ENCODE measurements around the gene CHL1.

CHL1 gene

GRCh38 chr3:166071-166470 lies 30.5 kb upstream of the CHL1 start:
- no peaks in the 10 kb centered on the region for H4K20me1 ChIP-seq (ENCODE audit: insufficient read depth, low read length)
- ATAC-seq (ENCODE audit: insufficient read depth, low read depth) (no peak), DNase-seq (no peak)
- no peak overlapping the region for H3K9ac ChIP-seq (ENCODE audit: low read depth, low read length)
- TF ChIP-seq EZH2 (IDR thresholded peaks at IDR 0.05; ENCODE audit: borderline replicate concordance, low read depth, low read length, severe bottlenecking): no peak
- TF ChIP-seq, protein P1, sequence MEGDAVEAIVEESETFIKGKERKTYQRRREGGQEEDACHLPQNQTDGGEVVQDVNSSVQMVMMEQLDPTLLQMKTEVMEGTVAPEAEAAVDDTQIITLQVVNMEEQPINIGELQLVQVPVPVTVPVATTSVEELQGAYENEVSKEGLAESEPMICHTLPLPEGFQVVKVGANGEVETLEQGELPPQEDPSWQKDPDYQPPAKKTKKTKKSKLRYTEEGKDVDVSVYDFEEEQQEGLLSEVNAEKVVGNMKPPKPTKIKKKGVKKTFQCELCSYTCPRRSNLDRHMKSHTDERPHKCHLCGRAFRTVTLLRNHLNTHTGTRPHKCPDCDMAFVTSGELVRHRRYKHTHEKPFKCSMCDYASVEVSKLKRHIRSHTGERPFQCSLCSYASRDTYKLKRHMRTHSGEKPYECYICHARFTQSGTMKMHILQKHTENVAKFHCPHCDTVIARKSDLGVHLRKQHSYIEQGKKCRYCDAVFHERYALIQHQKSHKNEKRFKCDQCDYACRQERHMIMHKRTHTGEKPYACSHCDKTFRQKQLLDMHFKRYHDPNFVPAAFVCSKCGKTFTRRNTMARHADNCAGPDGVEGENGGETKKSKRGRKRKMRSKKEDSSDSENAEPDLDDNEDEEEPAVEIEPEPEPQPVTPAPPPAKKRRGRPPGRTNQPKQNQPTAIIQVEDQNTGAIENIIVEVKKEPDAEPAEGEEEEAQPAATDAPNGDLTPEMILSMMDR (IDR thresholded peaks at IDR 0.05; ENCODE audit: borderline replicate concordance, extremely low read depth, low read length, poor library complexity, severe bottlenecking): no peak
- no peaks in the 10 kb centered on the region for H3K4me1 ChIP-seq (ENCODE audit: insufficient read depth, low read length)
- H3K36me3 ChIP-seq (ENCODE audit: insufficient read depth, low read length): no peaks in the 10 kb centered on the region
- no peaks in the 10 kb centered on the region for H3K27me3 ChIP-seq (ENCODE audit: insufficient read depth, low read length, poor library complexity)
- H2AFZ ChIP-seq (ENCODE audit: low read depth, low read length): no peak overlapping the region
- no peaks in the 10 kb centered on the region for H3K79me2 ChIP-seq (ENCODE audit: insufficient read depth, low read length)
- no peak overlapping the region for H3K4me2 ChIP-seq (ENCODE audit: insufficient read depth, low read length)
- no peak overlapping the region for H3K4me3 ChIP-seq (ENCODE audit: low read depth in 1 of 2, low read length in 2 of 2)
- H3K9me3 ChIP-seq (ENCODE audit: insufficient read depth, low read length, severe bottlenecking): no peaks in the 10 kb centered on the region
- no peak overlapping the region for H3K27ac ChIP-seq (ENCODE audit: low read length)

- DNase-seq (no peak), ATAC-seq (ENCODE audit: insufficient read depth, low read depth) (no peak)
- TF ChIP-seq, protein P1 (IDR thresholded peaks at IDR 0.05; ENCODE audit: borderline replicate concordance, extremely low read depth, low read length, poor library complexity, severe bottlenecking): no peak
- TF ChIP-seq EZH2 (IDR thresholded peaks at IDR 0.05; ENCODE audit: borderline replicate concordance, low read depth, low read length, severe bottlenecking): no peak
- Histone ChIP-seq H3K9me3 (ENCODE audit: insufficient read depth, low read length, severe bottlenecking) (no peaks in the 10 kb centered on the region), H3K4me1 (ENCODE audit: insufficient read depth, low read length) (no peaks in the 10 kb centered on the region), H3K4me2 (ENCODE audit: insufficient read depth, low read length) (no peak overlapping the region), H2AFZ (ENCODE audit: low read depth, low read length) (no peak overlapping the region), H3K36me3 (ENCODE audit: insufficient read depth, low read length) (no peaks in the 10 kb centered on the region), H4K20me1 (ENCODE audit: insufficient read depth, low read length) (no peaks in the 10 kb centered on the region), H3K27me3 (ENCODE audit: insufficient read depth, low read length, poor library complexity) (no peaks in the 10 kb centered on the region), H3K27ac (ENCODE audit: low read length) (no peak overlapping the region), H3K4me3 (ENCODE audit: low read depth in 1 of 2, low read length in 2 of 2) (no peak overlapping the region), H3K79me2 (ENCODE audit: insufficient read depth, low read length) (no peaks in the 10 kb centered on the region), H3K9ac (ENCODE audit: low read depth, low read length) (no peak overlapping the region)
Measured at GRCh38 chr3:166799-167198, 29.8 kb upstream of the CHL1 start.

DNA sequence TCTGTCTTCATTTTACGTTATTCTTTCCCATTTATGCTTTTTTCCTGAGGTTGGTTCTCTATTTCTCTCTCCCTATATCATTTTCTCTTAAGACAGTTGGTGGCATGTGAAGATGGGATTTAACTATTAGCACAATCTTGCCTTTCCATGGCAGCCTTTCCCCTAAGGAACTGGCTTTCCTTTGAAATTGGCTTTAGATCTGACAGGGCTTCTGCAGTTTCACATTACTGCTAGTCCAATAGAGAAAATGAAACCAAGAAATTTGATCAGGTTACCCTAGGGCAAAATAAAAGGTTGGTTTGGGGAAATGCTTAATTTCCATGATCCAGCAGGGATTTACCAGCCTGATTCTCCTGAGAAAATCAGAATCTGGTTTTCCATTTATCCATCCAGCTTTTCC lies 22.7 kb upstream of the CHL1 start:
- no peaks in the 10 kb centered on the region for H3K79me2 ChIP-seq (ENCODE audit: insufficient read depth, low read length)
- H3K27ac ChIP-seq (ENCODE audit: low read length): no peak overlapping the region
- H4K20me1 ChIP-seq (ENCODE audit: insufficient read depth, low read length): no peaks in the 10 kb centered on the region
- DNase-seq (no peak), ATAC-seq (ENCODE audit: insufficient read depth, low read depth) (no peak)
- no peaks in the 10 kb centered on the region for H3K27me3 ChIP-seq (ENCODE audit: insufficient read depth, low read length, poor library complexity)
- H3K9me3 ChIP-seq (ENCODE audit: insufficient read depth, low read length, severe bottlenecking): no peaks in the 10 kb centered on the region
- TF ChIP-seq EZH2 (IDR thresholded peaks at IDR 0.05; ENCODE audit: borderline replicate concordance, low read depth, low read length, severe bottlenecking): no peak
- TF ChIP-seq, protein P1 (IDR thresholded peaks at IDR 0.05; ENCODE audit: borderline replicate concordance, extremely low read depth, low read length, poor library complexity, severe bottlenecking): no peak
- no peak overlapping the region for H3K4me2 ChIP-seq (ENCODE audit: insufficient read depth, low read length)
- no peak overlapping the region for H2AFZ ChIP-seq (ENCODE audit: low read depth, low read length)
- H3K4me1 ChIP-seq (ENCODE audit: insufficient read depth, low read length): no peaks in the 10 kb centered on the region
- no peak overlapping the region for H3K4me3 ChIP-seq (ENCODE audit: low read depth in 1 of 2, low read length in 2 of 2)
- no peak overlapping the region for H3K9ac ChIP-seq (ENCODE audit: low read depth, low read length)
- H3K36me3 ChIP-seq (ENCODE audit: insufficient read depth, low read length): no peaks in the 10 kb centered on the region

GRCh38 chr3:184976-185375 lies 11.6 kb upstream of the CHL1 start:
- H3K79me2 ChIP-seq (ENCODE audit: insufficient read depth, low read length): no peaks in the 10 kb centered on the region
- ATAC-seq (ENCODE audit: insufficient read depth, low read depth) (no peak), DNase-seq (no peak)
- no peaks in the 10 kb centered on the region for H3K36me3 ChIP-seq (ENCODE audit: insufficient read depth, low read length)
- no peaks in the 10 kb centered on the region for H3K9me3 ChIP-seq (ENCODE audit: insufficient read depth, low read length, severe bottlenecking)
- H3K4me3 ChIP-seq (ENCODE audit: low read depth in 1 of 2, low read length in 2 of 2): no peak overlapping the region
- no peak overlapping the region for H2AFZ ChIP-seq (ENCODE audit: low read depth, low read length)
- H3K4me1 ChIP-seq (ENCODE audit: insufficient read depth, low read length): no peaks in the 10 kb centered on the region
- H3K4me2 ChIP-seq (ENCODE audit: insufficient read depth, low read length): no peak overlapping the region
- no peaks in the 10 kb centered on the region for H3K27me3 ChIP-seq (ENCODE audit: insufficient read depth, low read length, poor library complexity)
- no peak for TF ChIP-seq EZH2 (IDR thresholded peaks at IDR 0.05; ENCODE audit: borderline replicate concordance, low read depth, low read length, severe bottlenecking)
- TF ChIP-seq, protein P1 (IDR thresholded peaks at IDR 0.05; ENCODE audit: borderline replicate concordance, extremely low read depth, low read length, poor library complexity, severe bottlenecking): no peak
- no peak overlapping the region for H3K27ac ChIP-seq (ENCODE audit: low read length)
- H4K20me1 ChIP-seq (ENCODE audit: insufficient read depth, low read length): no peaks in the 10 kb centered on the region
- no peak overlapping the region for H3K9ac ChIP-seq (ENCODE audit: low read depth, low read length)

Data from DND-41 (cell line).